GM12874 (cell line): Measurements from ENCODE around the gene DAPK1.

ENCODE experiments used
- TF ChIP-seq, protein P1 (sequence below): IDR thresholded peaks from 2 replicates; pipeline ENCODE4 v1.5.1; 2011; ENCODE audit warnings: low read depth, mild to moderate bottlenecking, control low read depth, low read length, moderate library complexity; ENCODE audit not compliant: insufficient read depth

DAPK1 gene

DNA sequence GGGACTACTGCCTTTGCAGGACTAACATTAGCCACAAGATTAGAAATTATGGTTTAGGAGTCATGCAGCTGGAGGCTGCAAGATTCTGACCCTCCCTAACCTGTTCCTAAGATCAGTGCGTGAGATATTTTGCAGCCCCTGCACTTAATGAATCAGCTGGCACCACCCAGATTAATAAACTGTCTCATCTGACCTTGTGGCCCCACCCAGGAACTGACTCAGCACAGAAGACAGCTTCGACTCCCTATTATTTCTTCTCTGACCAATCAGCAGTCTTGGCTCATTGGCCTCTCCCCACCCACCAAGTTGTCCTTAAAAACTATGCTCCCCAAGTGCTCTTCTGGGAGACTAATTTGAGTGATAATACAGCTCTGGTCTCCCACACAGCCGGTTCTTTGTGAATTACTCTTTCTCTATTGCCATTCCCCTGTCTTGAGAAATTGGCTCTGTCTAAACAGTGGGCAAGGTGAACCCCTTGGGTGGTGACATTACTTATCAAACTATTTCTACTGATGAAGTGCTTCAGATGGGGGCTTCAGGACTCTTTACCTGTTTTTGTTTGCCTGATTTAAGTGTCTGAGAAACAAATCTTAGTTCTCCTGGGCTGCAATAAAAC, 245.3 kb downstream of the DAPK1 start:
- TF ChIP-seq, protein P1, sequence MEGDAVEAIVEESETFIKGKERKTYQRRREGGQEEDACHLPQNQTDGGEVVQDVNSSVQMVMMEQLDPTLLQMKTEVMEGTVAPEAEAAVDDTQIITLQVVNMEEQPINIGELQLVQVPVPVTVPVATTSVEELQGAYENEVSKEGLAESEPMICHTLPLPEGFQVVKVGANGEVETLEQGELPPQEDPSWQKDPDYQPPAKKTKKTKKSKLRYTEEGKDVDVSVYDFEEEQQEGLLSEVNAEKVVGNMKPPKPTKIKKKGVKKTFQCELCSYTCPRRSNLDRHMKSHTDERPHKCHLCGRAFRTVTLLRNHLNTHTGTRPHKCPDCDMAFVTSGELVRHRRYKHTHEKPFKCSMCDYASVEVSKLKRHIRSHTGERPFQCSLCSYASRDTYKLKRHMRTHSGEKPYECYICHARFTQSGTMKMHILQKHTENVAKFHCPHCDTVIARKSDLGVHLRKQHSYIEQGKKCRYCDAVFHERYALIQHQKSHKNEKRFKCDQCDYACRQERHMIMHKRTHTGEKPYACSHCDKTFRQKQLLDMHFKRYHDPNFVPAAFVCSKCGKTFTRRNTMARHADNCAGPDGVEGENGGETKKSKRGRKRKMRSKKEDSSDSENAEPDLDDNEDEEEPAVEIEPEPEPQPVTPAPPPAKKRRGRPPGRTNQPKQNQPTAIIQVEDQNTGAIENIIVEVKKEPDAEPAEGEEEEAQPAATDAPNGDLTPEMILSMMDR: no peak

DNA sequence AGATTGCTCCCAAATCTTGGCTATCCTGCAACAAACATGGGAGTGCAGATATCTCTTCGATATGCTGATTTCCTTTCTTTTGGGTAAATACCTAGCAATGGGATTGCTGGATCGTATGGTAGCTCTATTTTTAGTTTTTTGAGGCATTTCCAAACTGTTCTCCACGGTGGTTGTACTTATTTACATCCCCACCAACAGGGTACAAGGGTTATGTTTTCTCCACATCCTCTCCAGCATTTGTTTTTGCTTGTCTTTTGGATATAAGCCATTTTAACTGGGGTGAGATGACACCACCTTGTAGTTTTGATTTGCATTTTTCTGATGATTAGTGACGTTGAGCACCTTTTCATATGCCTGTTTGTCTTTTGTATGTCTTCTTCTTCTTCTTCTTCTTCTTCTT, 248.5 kb downstream of the DAPK1 start:
- TF ChIP-seq, protein P1: no peak

DNA sequence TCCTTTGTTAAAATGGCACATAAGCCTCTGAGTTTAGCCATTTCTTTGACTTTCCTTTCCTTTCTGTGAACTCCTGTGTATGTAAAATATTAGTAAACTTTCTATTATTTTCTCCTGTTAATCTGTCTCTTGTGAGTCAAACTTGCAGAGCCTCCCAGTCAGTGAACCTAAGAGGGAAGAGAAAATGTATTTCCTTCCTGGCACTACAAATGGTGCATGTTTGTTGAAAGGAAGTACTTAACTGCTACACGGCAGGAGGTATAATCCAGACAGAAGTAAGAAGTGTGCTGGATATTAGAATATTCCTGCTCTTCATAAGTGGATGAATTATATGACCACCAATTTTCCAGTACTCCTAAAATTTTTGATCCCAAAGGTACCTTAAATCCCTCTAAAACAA, 251.2 kb downstream of the DAPK1 start:
- TF ChIP-seq, protein P1: no peak

DNA sequence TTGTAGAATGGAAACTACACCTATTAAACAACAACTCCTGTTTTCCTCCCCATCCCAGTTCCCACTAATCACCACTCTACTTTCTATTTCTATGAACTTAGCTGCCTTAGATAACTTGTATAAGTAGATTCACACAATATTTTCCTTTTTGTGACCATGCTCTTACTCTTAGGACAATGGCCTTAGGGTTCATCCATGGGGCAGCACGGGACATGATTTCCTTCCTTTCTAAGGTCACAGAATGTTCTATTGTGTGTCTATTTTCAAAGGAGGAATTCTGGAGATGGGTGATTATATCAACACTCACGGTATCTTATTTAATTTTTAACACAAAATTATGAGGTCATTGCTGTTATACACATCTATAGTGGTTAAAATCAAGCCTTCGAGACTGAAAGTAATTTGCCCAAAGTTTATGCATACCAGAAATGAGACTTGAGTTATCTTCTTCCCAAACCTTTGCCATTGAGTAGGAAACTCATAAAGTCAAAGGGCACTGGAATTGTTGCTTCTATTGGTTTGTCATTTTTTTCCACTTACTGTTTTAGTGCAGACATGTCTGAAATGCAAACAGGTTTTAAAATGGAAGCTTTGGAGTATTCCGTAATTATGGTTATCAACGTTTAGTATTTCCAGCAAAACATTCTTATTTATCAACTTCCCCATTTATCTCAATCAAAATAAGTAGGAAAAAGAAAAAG, 251.8 kb downstream of the DAPK1 start:
- TF ChIP-seq, protein P1: no peak

DNA sequence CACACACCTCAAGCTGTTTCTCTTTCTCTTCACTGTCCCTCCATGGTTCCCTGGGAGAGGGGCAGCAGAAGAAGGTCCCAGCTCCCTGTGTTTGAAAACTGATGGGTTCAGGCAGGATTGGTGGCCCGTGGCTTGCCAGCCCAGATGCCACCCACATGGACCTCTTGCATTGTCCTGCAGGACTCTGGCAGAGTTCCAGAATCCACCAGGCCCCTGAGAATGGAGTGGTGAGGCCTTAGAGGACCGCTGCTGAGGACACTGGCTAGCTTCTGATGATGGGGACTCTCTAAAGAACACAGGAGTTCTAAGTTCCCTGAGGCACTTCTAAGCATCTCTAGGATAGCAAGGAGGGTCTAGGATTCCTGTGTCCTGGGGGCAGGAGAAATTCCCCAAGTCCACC, 253.1 kb downstream of the DAPK1 start:
- TF ChIP-seq, protein P1: no peak

DNA sequence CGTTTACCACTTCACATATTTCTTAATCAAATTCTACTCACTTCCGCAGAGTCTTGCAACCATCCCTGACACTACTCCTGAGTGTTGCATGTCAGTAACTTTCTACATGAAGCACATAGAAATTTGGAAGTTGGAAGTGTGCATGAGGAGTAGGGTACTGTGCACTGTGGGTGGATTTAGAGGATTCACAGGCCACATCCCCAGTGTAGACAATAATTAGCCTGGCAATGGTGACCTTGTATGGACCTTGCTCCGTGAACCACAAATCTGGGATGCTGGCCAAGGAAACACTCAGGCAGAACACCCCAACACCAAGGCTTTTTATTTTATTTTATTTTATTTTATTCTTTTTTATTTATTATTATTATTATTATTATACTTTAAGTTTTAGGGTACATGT, 253.8 kb downstream of the DAPK1 start:
- TF ChIP-seq, protein P1: no peak

DNA sequence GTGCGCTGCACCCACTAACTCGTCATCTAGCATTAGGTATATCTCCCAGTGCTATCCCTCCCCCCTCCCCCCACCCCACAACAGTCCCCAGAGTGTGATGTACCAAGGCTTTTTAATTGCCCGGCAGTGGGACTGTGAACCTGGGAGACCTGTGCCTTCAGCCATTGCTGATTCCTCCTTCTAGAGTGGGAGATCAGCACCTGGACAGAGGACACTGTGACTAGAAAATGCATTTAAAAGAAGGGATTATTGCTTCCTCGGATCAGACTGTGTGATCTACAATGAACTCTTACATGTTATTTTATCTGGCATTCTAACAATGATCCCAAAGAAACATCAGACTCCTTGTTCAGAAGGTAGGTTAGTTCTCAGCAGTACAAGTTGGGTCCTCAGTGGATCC, 254.2 kb downstream of the DAPK1 start:
- TF ChIP-seq, protein P1: no peak
